A549 treated with GW870086 at 1 μM for 4 hours (cell line): ENCODE measurements around the gene OR4D10. TPM values are rescaled to one million over a fixed set of nuclear protein-coding genes. Genes with fewer than 3 reads are reported as not detected.

ENCODE experiments used
- total RNA-seq: library from RNA; stranded (reverse); fragments of 200-300 nt; extraction: Qiagen RNA extraction; gene quantifications from 5 replicates; pipeline ENCODE4 v1.2.3, GENCODE V29; 2022; ENCODE audit warnings: low read depth

Gene OR4D10
- not detected in 5 replicates for total RNA-seq

GRCh38 chr11:59473015-59473414 is at the start of gene OR4D10:
OR4D10 (plus strand) TSS chr11:59473315; CDS start chr11:59477430, 4,115 bp downstream.

GRCh38 chr11:59426361-59427067 is 46.6 kb upstream of the OR4D10 start, which contains the start of gene OR5A2:
OR5A2 (minus strand) TSS chr11:59426413; CDS start chr11:59422953, 3,460 bp downstream.

GRCh38 chr11:59436169-59436568 is 36.9 kb upstream of the OR4D10 start, which contains the start of gene OR5A1:
OR5A1 (plus strand) TSS chr11:59436469; CDS start chr11:59443169, 6,700 bp downstream.

GRCh38 chr11:59456661-59457060 is 16.5 kb upstream of the OR4D10 start, which contains the start of gene OR4D6:
OR4D6 (plus strand) TSS chr11:59456961; CDS start chr11:59456961, 0 bp downstream.

GRCh38 chr11:59503276-59503675 is 30.2 kb downstream of the OR4D10 start, which contains the start of gene OR4D11:
OR4D11 (plus strand) TSS chr11:59503576; CDS start chr11:59503576, 0 bp downstream.

GRCh38 chr11:59510941-59511589 is 38.0 kb downstream of the OR4D10 start, which contains the start of gene OR4D9:
OR4D9 (plus strand) TSS chr11:59511539; CDS start chr11:59514913, 3,374 bp downstream.

Other genes with a start within 250 kb of the OR4D10 start
- not detected in 5 replicates for gene OR5AN1, start 114.4 kb upstream of the OR4D10 start, total RNA-seq
- not detected in 5 replicates for gene OR5A2, start 46.9 kb upstream of the OR4D10 start, total RNA-seq
- gene OR5A1, start 36.8 kb upstream of the OR4D10 start, total RNA-seq: not detected in 5 replicates
- gene OR4D6, start 16.4 kb upstream of the OR4D10 start, total RNA-seq: not detected in 5 replicates
- gene OR4D11, start 30.3 kb downstream of the OR4D10 start, total RNA-seq: not detected in 5 replicates
- gene OR4D9, start 38.2 kb downstream of the OR4D10 start, total RNA-seq: not detected in 5 replicates
- gene OSBP, start 142.5 kb downstream of the OR4D10 start, total RNA-seq: 27.5 to 29.8 TPM (median 28.9 TPM) in 5 replicates
- gene PATL1, start 195.7 kb downstream of the OR4D10 start, total RNA-seq: 41.9 to 50.6 TPM (median 48.1 TPM) in 5 replicates
- gene OR10V1, start 240.5 kb downstream of the OR4D10 start, total RNA-seq: not detected in 5 replicates